ENCODE data around the gene SNX30. TPM values are rescaled to one million over a fixed set of nuclear protein-coding genes. Genes with fewer than 3 reads are reported as not detected.

The SNX30 gene
- total RNA-seq, 1 experiment from 2014 or later = 6.4 TPM

DNA sequence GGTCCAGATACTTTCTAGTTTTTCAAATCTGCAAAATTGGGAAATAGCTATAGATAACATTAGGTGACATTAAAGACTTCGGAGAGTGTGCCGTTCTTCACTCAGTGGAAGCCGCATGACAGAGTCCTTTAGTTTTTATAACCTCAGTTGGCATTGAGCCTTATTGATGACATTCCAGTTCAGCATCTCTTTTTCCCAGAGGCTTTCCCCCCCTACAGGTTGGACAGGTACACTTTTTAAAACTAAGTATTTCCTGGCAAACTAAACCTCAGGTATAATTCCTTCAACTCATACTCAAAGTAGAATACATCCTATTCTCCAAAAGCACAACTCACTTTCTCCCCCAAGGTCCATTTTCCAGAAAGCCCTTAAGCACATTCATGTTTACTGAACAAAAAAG is 81.4 kb downstream of the SNX30 start:
- no peaks in the 10 kb centered on the region for H3K27me3 ChIP-seq (ENCODE audit: low read length)
- no peaks in the 10 kb centered on the region for H3K36me3 ChIP-seq (ENCODE audit: low read depth, low read length)
- H3K4me2 ChIP-seq (ENCODE audit: low read length) = peak overlapping the region; percentile 41; the same call in 1 of the 2 replicates
- H3F3A ChIP-seq (ENCODE audit: low read length, unreplicated experiment) = no peaks in the 10 kb centered on the region
- no peak overlapping the region for H3K27ac ChIP-seq (ENCODE audit: low read length)
- BruUV-seq (replicated peaks) = no TSS peak
- no peaks in the 10 kb centered on the region for H4K20me1 ChIP-seq (ENCODE audit: low read length)
- peaks cover 17% of the 10 kb centered on the region for H3K4me1 ChIP-seq (ENCODE audit: insufficient read depth, low read length)
- ChIA-PET POLR2A (ENCODE audit: unreplicated experiment) (no interaction called here), CTCF (no interaction called here)
- no peak overlapping the region for H2AFZ ChIP-seq (ENCODE audit: low read length)
- TF ChIP-seq EZH2phosphoT487 (IDR thresholded peaks at IDR 0.05; ENCODE audit: borderline replicate concordance, low read length) (no peak), EZH2 (IDR thresholded peaks at IDR 0.05; ENCODE audit: low read length, unreplicated experiment) (no peak)
- TF ChIP-seq, protein P1, sequence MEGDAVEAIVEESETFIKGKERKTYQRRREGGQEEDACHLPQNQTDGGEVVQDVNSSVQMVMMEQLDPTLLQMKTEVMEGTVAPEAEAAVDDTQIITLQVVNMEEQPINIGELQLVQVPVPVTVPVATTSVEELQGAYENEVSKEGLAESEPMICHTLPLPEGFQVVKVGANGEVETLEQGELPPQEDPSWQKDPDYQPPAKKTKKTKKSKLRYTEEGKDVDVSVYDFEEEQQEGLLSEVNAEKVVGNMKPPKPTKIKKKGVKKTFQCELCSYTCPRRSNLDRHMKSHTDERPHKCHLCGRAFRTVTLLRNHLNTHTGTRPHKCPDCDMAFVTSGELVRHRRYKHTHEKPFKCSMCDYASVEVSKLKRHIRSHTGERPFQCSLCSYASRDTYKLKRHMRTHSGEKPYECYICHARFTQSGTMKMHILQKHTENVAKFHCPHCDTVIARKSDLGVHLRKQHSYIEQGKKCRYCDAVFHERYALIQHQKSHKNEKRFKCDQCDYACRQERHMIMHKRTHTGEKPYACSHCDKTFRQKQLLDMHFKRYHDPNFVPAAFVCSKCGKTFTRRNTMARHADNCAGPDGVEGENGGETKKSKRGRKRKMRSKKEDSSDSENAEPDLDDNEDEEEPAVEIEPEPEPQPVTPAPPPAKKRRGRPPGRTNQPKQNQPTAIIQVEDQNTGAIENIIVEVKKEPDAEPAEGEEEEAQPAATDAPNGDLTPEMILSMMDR (conservative IDR thresholded peaks at IDR 0.05; ENCODE audit: low read depth, low read length) = no peak
- H3K4me3 ChIP-seq (ENCODE audit: low read length) = no peak overlapping the region
- intact Hi-C loops (cut with micrococcal nuclease) = no loop called here
- no peaks in the 10 kb centered on the region for H3K9me2 ChIP-seq (replicated peaks; ENCODE audit: low read length)
- no peaks in the 10 kb centered on the region for H3K79me2 ChIP-seq (ENCODE audit: low read length)
- ATAC-seq (no peak), DNase-seq (peak; percentile 21)
- H3K9ac ChIP-seq (ENCODE audit: low read length) = no peak overlapping the region
- H3K9me3 ChIP-seq (ENCODE audit: low read length) = no peaks in the 10 kb centered on the region

DNA sequence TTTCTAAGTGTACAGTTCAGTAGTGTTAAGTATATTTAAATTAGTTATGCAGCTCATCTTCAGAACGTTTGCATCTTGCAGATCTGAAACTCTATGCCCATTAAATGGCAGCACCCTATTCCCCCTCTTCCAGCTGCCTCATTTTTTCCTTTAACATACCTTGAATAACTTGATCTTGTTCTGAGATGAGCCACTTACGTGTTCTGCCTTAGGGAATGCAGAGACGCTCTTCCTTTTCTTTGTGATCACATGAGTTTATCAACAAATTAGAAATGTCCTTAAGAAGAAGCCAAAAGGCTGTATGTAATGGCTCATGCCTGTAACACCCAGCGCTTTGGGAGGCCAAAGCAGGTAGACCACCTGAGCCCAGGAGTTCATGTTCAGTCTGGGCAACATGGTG is 82.5 kb downstream of the SNX30 start:
- H3K4me2 ChIP-seq (ENCODE audit: low read length) = no peak overlapping the region
- TF ChIP-seq EZH2phosphoT487 (IDR thresholded peaks at IDR 0.05; ENCODE audit: borderline replicate concordance, low read length) = no peak
- CTCF ChIA-PET = no interaction called here

DNA sequence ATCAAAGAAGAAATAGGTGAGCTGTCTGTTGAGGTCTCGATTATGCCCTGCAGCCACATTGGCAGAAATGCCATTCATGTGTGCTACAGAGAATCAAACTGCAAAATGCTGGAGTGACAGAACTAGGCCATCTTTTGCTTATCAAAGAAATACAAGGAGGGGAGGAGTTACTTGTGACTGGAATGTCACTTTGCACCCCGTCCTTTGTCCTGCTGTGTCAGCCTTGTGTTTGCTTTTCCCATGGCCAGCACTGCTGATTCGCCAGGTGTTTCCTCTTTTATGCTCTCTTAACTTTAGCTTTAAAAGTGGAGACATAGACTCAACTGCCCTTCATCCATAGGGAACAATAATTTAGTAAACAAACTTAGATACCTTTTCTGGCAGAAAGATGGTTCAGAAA is 85.8 kb downstream of the SNX30 start:
- no peak for DNase-seq
- no peaks in the 10 kb centered on the region for H3K27me3 ChIP-seq (ENCODE audit: low read length)
- no peak overlapping the region for H3K4me3 ChIP-seq (ENCODE audit: low read length)
- no peaks in the 10 kb centered on the region for H3K9me3 ChIP-seq (ENCODE audit: low read length)
- peaks cover 10% of the 10 kb centered on the region for H3K4me1 ChIP-seq (ENCODE audit: insufficient read depth, low read length)
- ChIA-PET POLR2A (ENCODE audit: unreplicated experiment) (no interaction called here), CTCF (no interaction called here)
- H3K36me3 ChIP-seq (ENCODE audit: low read depth, low read length) = no peaks in the 10 kb centered on the region
- ATAC-seq = no peak
- intact Hi-C loops (cut with micrococcal nuclease) = no loop called here
- H2AFZ ChIP-seq (ENCODE audit: low read length) = no peak overlapping the region
- BruUV-seq (replicated peaks) = no TSS peak
- TF ChIP-seq, protein P1 (conservative IDR thresholded peaks at IDR 0.05; ENCODE audit: low read depth, low read length) = no peak
- TF ChIP-seq EZH2 (IDR thresholded peaks at IDR 0.05; ENCODE audit: low read length, unreplicated experiment) (no peak), EZH2phosphoT487 (IDR thresholded peaks at IDR 0.05; ENCODE audit: borderline replicate concordance, low read length) (no peak)
- H3F3A ChIP-seq (ENCODE audit: low read length, unreplicated experiment) = no peaks in the 10 kb centered on the region
- H3K4me2 ChIP-seq (ENCODE audit: low read length) = no peak overlapping the region
- no peaks in the 10 kb centered on the region for H3K9me2 ChIP-seq (replicated peaks; ENCODE audit: low read length)
- no peaks in the 10 kb centered on the region for H3K79me2 ChIP-seq (ENCODE audit: low read length)
- H3K9ac ChIP-seq (ENCODE audit: low read length) = no peak overlapping the region
- H3K27ac ChIP-seq (ENCODE audit: low read length) = no peak overlapping the region
- H4K20me1 ChIP-seq (ENCODE audit: low read length) = no peaks in the 10 kb centered on the region

More for the DNA sequence above, 82.5 kb downstream of the SNX30 start:
- Histone ChIP-seq H3K9me3 (ENCODE audit: low read length) (no peaks in the 10 kb centered on the region), H2AFZ (ENCODE audit: low read length) (no peak overlapping the region), H3F3A (ENCODE audit: low read length, unreplicated experiment) (no peaks in the 10 kb centered on the region), H3K9ac (ENCODE audit: low read length) (no peak overlapping the region), H3K9me2 (replicated peaks; ENCODE audit: low read length) (no peaks in the 10 kb centered on the region), H3K4me1 (ENCODE audit: insufficient read depth, low read length) (peaks cover 17% of the 10 kb centered on the region), H4K20me1 (ENCODE audit: low read length) (no peaks in the 10 kb centered on the region), H3K4me3 (ENCODE audit: low read length) (no peak overlapping the region), H3K36me3 (ENCODE audit: low read depth, low read length) (no peaks in the 10 kb centered on the region), H3K27ac (ENCODE audit: low read length) (no peak overlapping the region), H3K27me3 (ENCODE audit: low read length) (no peaks in the 10 kb centered on the region), H3K79me2 (ENCODE audit: low read length) (no peaks in the 10 kb centered on the region)
- DNase-seq (no peak), ATAC-seq (no peak)
- intact Hi-C loops (cut with micrococcal nuclease) = no loop called here
- BruUV-seq (replicated peaks) = no TSS peak
- POLR2A ChIA-PET (ENCODE audit: unreplicated experiment) = no interaction called here
